Left forelimb (tissue), 1 donor: ENCODE measurements around the gene KLF16.
"Not testable (repeated sequence)": the region's sequence is repeated elsewhere in the genome, so short reads cannot be mapped to it uniquely, and the experiment has no call there.

ENCODE experiments used
- DNase-seq: peaks from one replicate; pipeline ENCODE4 v3.0.0-alpha.2; 2018; ENCODE audit warnings: low spot score

Gene KLF16

DNA sequence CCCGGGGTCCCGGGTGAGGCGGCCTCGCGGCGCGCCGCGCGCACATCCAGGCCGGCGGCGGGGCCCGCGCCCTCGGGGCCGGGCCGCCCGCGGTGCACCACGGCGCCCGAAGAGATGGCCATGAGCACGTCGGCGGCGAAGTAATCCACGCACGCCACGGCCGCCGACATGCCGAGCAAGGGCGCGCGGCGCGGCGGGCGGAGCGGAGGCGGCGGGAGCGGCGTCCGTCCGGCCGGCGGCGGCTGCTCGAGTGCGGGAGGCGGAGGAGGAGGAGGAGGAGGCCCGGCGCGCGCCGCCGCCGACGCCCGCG lies at the start of gene KLF16:
Gene KLF16, minus strand, starts transcription at position 252 of the 310 bp plus-strand sequence. Its CDS starts 82 bp downstream, at position 170.
- no peak for DNase-seq

DNA sequence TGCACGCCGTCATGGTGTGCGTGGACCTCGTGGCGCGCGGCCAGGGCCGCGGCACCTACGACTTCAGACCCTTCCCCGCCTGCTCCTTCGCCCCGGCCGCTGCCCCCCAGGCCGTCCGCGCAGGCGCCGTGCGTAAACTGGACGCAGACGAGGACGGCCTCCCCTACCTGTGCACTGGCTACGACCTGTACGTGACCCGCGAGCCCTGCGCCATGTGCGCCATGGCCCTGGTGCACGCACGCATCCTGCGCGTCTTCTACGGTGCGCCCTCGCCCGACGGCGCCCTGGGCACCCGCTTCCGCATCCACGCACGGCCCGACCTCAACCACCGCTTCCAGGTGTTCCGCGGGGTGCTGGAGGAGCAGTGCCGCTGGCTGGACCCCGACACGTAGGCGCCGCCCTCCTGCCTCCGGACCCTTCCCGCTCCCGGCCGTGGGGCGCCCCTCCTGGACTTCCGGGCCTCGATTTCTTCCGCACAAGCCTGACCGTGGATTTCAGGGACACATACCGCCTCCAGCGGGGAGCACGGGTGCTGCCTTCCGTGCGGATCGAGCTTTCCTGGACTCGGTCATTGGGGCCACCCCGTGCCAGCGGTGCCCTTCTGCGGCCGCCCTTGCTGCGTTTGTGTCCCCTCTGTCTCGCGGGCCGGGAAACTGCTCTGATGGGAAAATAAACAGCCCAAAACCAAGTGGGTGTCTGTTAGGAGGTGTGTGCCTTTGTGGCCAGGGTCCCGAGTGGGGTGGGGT lies 49.6 kb upstream of the KLF16 start:
- DNase-seq = no peak

DNA sequence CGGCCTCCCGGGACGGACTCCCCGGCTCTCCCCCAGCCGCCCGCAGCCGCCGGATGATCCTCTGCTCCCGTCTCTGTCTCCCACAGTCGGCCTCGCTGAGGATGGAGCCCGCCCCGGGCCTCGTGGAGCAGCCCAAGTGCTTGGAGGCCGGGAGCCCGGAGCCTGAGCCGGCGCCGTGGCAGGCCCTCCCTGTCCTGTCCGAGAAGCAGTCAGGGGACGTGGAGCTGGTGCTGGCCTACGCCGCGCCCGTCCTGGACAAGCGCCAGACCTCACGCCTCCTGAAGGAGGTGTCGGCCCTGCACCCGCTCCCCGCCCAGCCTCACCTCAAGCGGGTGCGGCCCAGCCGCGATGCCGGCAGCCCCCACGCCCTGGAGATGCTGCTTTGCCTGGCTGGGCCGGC lies 48.6 kb upstream of the KLF16 start:
- no peak for DNase-seq

DNA sequence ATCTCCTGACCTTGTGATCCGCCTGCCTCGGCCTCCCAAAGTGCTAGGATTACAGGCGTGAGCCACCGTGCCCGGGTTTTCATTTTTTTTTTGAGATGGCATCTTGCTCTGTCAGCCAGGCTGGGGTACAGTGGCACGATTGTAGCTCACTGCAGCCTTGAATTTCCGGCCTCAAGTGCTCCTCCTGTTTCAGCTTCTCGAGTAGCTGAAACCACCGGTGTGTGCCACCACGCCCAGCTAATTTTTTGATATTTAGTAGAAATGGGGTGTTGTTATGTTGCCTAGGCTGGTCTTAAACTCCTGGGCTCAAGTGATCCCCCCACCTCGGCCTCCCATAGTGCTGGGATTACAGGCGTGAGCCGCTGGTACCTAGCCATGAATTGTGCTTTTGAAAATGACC lies 47.7 kb upstream of the KLF16 start:
- no peak for DNase-seq

DNA sequence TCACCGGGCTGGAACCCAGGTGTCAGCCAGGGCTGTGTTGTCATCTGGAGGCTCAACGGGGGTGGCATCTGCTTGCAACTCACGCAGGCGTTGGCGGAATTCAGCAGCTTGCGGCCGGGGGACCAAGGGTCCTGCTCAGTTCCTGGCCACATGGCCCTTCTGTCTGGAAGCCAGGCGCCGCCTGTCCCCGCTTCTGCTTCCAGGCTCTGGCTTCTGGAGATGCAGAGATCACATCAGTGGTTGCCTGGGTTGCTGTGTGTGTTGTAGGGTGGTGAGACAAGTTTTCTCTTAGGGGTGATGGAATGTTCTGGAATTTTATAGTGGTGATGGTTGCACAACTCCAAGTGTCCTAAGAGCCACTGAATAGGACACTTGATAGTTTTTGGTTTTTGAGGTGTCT lies 46.8 kb upstream of the KLF16 start:
- no peak for DNase-seq

DNA sequence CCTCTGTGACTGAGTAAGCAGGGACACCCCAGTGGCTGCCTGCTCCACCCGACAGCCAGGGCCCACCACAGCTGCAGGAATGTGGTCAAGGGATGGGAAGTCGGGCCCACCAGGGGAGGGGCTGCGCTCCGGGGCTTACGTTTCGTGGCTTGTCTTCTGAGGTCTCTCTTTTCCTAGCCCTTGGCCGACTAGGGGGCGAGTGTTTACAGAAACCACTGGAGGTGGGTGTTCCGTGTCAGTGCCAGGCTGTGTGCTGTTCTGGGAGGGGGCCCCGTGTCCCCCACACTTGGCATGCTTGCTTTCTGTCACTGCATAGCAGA lies 46.3 kb upstream of the KLF16 start:
- DNase-seq = no peak

DNA sequence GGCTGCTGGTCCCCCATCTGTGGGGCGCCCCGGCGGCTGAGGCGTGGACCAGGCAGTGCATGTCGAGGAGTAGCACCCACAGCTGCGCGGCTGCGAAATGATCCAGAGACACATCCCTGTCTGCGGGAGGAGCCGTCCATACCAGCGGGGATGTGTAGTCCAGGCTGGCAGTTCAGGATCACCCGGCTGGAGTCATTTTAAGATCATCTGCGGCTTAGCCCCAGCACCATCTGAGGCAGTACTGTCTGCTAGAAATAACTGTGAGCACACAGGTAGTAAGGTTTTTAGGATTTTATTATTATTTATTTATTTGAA lies 44.9 kb upstream of the KLF16 start:
- DNase-seq = no peak

DNA sequence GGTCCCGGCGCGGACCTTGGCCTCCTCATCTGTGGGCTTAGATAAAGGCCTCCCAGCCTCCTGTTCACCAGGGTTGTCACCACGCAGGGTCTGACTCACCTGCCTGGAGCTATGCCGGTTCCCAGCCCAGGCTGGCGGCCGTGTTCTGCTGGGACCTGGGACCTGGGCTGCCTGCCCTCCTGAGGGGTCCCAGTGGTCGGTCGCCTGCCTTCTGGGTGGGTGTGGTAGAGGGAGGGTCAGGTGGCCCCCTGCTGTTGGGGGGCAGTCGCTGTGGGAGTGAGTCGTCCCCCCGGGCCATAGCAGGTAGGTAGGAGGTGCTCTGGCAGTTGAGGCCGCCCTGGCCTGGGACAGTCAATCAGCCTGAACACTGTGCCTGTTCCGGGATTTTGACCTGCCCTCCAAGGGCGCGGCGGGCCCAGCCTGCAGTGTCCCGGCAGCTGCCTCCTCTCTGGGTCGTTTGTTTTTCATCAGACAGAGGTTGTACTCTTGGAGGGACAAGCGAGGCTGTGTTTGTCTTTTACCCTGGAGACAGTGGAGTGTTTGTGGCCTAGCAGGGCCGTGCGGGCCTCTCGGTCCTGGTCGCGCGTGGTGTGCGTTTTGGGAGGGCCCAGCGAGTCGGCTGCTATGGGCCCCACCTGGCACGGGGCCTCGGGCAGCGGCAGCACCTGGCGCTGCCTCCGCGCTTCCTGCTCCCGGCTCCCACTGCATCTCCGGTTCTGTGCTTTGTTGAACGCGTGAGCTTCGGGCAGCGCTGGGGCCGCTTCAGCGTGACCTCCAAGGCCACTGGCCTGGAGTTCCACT lies 44.4 kb upstream of the KLF16 start:
- no peak for DNase-seq

DNA sequence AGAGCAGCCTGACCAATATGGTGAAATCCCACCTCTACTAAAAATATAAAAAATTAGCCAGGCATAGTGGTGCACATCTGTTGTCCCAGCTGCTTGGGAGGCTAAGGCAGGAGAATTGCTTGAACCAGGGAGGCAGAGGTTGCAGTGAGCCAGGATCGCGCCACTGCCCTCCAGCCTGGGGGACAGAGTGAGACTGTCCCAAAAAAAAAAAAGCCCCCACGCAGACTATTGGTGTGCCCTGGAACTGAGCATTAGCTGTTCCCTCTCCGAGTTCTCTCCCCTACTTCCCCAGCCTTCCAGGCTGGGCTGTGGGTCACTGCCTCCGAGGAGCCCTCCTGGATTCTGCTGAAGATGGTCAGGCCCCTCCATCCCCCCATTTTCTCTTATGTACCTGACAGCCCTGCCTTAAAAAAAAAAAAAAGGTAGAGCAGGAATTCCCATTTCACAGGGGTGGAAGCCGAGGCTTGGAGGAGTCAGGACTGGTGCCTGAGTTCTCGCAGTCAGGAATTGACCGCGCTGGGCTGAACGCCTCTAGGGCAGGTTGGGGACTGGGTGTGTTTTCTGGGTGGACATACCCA lies 43.7 kb upstream of the KLF16 start:
- DNase-seq = no peak

DNA sequence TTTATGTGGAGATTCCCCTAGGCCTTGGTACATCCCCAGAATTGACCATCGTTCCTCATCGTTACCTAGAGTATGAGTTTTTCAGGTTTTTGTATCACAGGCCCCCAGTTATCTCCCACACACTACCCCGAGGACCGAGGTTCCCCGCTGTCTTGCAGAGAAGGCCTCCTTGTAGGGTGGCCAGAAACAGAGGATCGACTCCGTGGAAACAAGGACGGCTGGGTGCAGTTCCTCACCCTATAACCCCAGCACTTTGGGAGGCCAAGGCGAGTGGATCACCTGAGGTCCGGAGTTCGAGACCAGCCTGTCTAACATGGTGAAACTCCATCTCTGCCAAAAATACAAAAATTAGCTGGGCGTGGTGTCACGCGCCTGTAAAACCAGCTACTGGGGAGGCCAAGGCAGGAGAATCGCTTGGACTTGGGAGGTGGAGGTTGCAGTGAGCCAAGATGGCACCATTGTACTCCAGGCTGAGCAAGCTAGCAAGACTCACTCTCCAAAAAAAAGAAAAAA lies 42.5 kb upstream of the KLF16 start:
- DNase-seq = no peak

DNA sequence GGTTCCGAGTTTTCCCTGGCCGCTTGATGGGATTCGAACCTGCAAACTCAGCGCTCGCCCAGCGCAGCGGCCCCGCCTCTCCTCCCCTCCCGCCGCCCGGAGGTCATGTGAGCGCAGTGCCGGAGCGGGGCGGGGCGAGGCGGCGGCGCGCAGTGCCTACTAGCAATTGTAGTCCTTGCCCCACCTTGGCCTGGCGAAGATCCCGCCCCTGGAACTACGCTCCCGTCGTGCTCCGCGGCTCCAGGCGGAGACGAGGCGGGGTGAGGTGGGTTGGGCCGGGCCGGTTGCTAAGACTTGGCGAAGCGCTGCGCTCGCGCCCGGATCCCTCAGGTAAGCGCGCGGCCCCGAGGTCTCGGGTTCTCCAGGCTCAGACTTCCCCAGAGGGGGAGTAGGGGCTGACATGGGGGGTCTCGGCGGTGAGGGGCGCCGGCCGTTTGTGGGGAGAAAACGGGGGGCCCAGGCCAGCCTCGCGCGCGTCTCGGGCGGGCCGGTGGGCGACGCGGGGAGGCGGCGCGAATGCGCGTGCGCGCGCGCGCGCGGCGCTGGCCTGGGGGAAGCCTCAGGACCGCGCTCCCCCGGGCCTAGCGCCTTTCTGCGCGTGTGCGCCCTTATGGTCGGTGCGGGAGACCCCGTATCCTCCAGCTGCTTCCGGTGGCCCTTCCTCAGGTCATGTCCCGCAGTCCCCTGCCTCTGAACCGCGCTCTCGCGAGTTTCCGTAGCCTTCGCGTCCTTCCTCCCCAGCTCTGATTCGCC lies 41.9 kb upstream of the KLF16 start, which contains the start of the genes ADAT3 and SCAMP4:
Gene ADAT3, plus strand, starts transcription at position 290 of the 753 bp plus-strand sequence. CDS start 6,649 bp downstream, outside the sequence.
Gene SCAMP4, plus strand, starts transcription at position 290 of the 753 bp plus-strand sequence. CDS start 9,621 bp downstream, outside the sequence.
- peak; percentile 99 for DNase-seq

DNA sequence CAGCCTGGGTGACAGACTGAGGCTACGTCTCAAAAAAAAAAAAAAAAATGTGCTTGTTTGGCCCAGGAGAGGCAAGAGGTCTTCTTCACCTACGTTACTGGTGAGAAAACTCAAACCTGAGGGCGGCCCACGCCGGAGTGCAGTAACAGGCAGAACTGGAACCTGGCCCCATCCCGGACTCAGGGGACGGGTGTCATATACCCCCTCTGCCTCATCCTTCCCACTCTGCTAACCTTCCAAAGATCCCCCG lies 41.4 kb upstream of the KLF16 start:
- DNase-seq = no peak

DNA sequence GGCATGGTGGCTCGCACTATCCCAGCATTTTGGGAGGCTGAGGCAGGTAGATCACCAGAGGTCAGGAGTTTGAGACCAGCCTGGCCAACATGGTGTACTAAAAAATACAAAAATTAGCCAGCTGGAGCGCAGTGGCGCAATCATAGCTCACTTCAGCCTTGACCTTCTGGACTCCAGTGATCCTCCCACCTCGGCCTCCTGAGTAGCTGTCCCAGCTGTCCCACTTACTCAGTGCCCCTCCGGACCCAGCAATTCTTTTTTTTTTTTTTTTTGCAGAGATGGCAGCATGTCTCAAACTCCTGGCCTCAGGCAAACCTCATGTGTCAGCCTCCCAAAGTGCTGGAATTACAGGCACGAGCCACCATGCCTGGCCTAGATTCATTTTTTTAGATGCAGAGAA lies 39.5 kb upstream of the KLF16 start:
- DNase-seq = no peak

DNA sequence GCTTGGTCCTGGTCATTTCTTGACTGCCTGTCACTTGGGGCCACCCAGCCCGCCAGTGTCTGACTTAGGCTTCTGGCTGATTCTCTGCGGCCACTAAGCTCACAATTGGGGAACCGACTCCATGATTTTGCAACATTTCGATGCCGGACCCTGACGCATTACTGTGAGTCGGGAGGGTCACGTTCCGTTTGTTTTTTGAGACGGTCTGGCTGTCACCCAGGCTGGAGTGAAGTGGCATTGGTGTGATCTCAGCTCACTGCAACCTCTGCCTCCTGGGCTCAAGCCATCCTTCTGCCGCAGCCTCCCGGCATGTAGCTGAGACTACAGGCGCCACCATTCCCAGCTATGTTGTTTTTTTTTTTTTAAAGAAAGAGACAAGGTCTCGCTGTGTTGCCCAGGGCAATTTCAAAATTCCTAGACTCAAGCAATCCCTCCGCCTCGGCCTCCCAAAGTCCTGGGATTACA lies 38.6 kb upstream of the KLF16 start:
- no peak for DNase-seq

DNA sequence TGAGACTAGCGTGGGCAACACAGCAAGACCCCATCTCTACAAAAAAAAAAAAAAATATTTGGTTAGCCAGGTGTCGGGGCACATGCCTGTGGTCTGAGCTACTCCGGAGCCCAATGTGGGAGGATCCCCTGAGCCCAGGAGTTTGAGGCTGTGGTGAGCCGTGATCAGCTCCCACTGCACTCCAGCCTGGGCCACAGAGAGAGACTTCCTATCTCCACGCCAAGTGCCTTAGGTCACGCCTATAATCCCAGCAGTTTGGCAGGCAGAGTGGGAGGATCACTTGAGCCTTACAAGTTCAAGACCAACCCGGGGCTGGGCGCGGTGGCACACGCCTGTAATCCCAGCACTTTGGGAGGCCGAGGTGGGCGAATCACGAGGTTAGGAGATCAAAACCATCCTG lies 33.1 kb upstream of the KLF16 start:
- no peak for DNase-seq

DNA sequence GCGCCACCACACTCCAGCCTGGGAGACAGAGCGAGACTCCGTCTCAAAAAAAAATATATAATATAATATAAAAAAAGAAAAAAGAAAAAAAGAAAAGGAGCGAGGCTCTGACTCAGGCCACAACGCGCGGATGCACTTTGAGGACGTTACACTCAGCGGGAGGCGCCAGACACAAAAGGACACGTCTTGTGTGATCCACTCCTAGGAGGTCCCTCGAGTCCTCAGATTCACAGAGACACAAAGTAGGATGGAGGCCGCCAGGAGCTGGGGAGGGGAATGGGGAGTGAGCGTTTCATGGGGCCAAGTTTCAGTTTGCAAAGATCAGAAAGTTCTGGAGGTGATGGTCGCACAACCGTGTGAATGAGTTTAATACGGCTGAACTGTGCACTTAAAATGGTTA lies 30.4 kb upstream of the KLF16 start:
- DNase-seq = no peak

DNA sequence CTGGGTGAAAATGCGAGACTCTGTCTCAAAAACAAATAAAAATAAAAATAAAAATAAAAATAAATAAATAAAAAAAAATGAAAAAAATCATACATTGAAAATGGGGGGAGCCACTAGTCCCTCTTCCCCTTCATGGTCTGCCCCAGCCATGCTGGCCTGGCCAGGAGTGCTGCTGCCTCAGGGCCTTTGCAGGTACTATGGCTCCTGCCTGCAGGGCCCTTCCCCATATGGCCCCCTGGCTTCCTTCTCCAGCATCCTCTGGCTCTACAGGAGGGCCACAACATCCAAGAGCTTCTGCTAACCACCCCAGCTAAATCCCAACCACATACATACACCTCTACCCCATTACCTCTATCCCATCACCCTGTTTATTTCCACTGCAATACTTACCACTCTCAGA lies 26.5 kb upstream of the KLF16 start:
- DNase-seq = no peak

DNA sequence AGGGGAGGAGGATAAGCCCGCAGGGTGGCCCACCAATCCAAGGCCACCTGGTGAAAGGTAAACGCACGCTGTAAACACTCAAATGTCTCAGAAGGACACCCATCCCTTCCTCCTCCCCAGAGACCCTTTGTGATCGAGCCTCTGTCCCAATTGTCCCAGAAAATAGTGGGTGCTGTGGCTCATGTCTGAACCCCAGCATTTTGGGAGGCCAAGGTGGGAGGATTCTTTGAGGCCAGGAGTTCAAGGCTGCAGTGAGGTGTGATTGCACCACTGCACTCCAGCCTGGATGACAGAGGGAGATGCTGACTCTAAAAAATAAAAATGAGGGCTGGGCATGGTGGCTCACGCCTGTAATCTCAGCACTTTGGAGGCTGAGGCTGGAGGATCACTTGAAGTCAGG lies 25.0 kb upstream of the KLF16 start:
- DNase-seq = no peak

DNA sequence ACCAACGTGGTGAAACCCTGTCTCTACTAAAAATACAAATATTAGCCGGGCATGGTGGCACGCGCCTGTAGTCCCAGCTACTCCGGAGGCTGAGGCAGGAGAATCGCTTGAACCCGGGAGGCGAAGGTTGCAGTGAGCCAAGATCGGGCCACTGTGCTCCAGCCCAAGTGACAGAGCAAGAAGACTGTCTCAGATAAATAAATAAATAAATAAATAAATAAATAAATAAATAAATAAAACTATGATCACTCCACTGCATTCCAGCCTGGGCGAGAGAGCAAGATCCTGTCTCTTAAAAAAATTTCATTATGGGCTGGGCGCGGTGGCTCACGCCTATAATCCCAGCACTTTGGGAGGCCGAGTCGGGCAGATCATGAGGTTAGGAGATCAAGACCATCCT lies 23.0 kb upstream of the KLF16 start:
- not testable (repeated sequence) for DNase-seq

DNA sequence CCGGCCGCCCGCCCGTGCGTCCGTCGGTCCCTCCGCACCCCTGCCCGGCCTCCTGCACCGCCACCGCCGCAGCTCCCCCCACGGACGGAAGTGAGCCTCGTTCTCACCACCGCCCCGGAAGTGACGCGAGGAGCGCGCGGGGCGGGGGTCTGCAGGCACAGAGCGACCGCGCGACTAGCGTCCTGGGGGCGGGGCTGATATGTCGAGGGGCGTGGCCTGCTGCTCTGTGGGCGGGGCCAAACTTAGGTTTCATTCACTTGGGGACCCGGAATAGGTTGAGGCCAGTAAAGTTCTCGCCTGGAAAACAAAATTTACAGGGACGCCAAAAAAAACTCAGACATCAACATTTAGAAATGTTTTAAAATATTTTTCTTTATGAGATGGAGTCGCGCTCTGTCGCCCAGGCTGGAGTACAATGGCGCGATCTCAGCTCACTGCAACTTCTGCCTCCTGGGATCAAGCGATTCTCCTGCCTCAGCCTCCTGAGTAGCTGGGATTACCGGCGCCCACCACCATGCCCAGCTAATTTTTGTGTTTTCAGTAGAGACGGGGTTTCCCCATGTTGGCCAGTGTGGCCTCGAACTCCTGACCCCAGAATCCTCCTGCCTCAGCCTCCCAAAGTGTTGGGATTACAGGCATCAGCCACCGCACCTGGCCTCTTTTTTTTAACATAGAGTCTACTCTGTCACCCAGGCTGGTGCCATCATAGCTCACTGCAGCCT lies 22.2 kb upstream of the KLF16 start, which contains the start of gene ABHD17A:
Gene ABHD17A, minus strand, starts transcription at position 99 of the 722 bp plus-strand sequence. CDS start 3,930 bp downstream, outside the sequence.
- DNase-seq = peak; percentile 98

DNA sequence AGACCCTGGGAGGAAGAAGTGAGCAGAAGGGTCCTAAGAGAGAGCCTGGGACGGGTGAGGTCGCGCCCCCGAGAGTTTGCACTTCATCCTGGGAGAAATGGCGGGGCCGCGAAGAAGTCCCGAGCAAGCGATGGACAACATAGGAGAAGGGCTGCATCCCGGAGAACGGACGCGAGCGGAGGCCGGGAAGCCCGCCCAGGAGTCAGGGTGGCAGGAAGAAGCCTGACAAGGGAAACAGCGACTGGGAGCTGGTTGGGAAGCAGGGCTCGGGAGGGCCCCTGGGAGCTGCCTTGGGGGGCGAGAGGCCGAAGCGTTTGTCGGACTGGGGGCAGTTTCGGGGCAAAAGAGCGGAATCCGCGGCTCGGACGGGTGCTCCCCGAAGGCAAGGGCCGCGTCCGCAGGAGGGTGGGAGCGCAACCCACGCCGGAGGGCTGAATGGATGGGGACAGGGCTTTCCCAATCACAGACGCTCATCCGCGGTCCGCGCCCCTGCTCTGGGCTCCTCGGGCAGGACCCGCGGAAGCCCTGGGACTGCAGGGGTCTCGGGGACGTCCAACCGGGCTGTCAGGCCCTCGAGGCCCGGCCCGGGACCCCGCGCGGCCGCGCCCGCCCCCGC lies 21.4 kb upstream of the KLF16 start:
- DNase-seq = no peak
